ENCODE results near the gene TMEM38A.

TMEM38A gene

DNA sequence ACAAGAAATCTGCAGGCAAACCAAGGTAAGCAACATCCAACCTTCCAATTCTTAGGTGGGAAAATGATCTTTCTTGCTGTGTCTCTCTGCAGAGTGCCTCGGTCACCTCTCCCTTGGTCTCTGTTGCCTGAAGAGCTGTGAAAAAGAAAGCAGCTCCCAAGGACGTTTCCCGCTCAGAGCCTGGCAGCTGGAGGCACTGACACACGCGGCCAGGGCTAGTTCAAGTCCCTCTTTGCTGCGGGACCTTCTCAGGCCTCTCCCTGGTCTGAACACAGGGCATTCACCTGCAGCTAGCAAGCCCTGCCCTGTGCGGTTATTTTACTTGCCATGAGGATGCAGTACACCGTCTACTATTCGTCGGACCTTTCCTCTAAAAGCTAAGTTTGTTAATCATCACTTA is 36.7 kb upstream of the TMEM38A start:
- CTCF ChIA-PET, result interaction anchor here (0.7 to 1.7 kb wide), 8 partner anchors 9 to 157 kb away, joined by 3 to 4 read pairs (median 3); no protein-coding TSS in a partner anchor
- DNase-seq (ENCODE audit: extremely low spot score), result no peak
- TF ChIP-seq, protein P1, sequence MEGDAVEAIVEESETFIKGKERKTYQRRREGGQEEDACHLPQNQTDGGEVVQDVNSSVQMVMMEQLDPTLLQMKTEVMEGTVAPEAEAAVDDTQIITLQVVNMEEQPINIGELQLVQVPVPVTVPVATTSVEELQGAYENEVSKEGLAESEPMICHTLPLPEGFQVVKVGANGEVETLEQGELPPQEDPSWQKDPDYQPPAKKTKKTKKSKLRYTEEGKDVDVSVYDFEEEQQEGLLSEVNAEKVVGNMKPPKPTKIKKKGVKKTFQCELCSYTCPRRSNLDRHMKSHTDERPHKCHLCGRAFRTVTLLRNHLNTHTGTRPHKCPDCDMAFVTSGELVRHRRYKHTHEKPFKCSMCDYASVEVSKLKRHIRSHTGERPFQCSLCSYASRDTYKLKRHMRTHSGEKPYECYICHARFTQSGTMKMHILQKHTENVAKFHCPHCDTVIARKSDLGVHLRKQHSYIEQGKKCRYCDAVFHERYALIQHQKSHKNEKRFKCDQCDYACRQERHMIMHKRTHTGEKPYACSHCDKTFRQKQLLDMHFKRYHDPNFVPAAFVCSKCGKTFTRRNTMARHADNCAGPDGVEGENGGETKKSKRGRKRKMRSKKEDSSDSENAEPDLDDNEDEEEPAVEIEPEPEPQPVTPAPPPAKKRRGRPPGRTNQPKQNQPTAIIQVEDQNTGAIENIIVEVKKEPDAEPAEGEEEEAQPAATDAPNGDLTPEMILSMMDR (IDR thresholded peaks at IDR 0.05; ENCODE audit: control extremely low read depth, extremely low read depth, low read depth, missing control alignments), result no peak
- POLR2A ChIA-PET, result interaction anchor here (0.9 to 1.0 kb wide), 2 partner anchors 11 to 36 kb away, joined by 3 read pairs; no protein-coding TSS in a partner anchor

DNA sequence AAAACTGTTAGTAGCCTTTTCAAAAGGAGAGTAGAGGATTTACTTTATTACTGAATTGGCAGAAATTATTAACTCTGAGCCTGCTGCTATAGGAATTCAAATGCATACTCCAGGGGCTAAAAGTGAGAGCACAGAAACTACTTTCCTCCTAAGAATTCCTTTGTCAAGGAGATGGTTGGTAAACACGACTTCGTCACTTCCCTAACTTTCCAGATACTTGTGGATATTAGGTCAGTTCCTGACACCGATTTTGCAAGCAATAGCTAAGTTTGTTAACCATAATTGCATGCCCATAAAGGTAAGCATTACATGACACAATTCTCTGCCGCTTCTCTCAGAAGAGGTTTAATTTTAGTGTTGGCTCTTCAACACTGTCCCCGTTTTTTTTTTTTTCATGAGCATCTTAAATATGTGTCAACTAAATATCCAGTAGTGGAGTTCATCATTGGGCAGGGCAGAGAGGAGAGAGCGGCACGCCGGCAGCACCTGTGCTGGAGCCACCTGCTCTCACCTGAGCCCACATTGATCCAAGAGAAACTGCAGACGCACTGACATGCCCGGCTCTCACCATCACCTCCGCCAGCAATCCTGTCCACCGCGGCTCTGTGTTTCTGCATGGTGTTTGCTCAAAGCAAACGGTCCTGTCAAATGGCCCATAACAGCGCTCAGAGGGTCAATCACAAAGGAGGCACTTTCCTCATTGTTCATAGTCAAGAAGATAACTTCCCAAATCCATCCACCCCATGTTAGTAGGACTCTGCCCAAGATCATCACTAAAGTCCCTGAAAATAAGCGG is 35.6 kb upstream of the TMEM38A start:
- POLR2A ChIA-PET, result interaction anchor here (0.8 to 1.0 kb wide), 3 partner anchors 9 to 11 kb away, joined by 3 read pairs; no protein-coding TSS in a partner anchor
- no peak for DNase-seq (ENCODE audit: extremely low spot score)
- CTCF ChIA-PET, result interaction anchor here (0.9 to 1.7 kb wide), 7 partner anchors 8 to 98 kb away, joined by 3 to 5 read pairs (median 3); no protein-coding TSS in a partner anchor
- TF ChIP-seq, protein P1 (IDR thresholded peaks at IDR 0.05; ENCODE audit: control extremely low read depth, extremely low read depth, low read depth, missing control alignments), result no peak

DNA sequence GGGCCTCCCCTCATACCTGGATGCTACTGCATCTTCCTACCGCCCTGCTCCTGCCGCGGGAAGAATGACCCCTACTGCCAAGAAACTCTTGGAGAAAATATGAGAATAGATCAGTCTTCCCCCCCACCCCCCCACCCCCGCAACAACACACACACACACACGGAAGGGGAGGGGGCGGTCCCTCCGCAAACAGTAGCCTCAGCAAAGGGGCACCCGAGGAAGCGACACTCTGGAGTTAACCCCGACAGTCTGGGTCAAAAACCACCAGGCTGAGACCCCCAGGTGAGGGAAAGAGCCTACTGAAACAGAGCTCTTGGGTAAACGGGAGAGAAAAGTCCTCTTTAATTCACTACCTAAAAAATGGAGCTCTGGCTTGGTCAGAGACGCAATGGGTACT is 34.1 kb upstream of the TMEM38A start:
- TF ChIP-seq, protein P1 (IDR thresholded peaks at IDR 0.05; ENCODE audit: control extremely low read depth, extremely low read depth, low read depth, missing control alignments), result no peak
- ChIA-PET CTCF (interaction anchor here (0.9 to 2.3 kb wide), 6 partner anchors 9 to 47 kb away, joined by 3 to 8 read pairs (median 4); no protein-coding TSS in a partner anchor), POLR2A (interaction anchor here (0.8 to 2.8 kb wide), 3 partner anchors 8 to 494 kb away, joined by 4 to 14 read pairs (median 4); partner anchors contain the start of genes SMIM7 and TMEM38A)
- DNase-seq (ENCODE audit: extremely low spot score), result no peak

DNA sequence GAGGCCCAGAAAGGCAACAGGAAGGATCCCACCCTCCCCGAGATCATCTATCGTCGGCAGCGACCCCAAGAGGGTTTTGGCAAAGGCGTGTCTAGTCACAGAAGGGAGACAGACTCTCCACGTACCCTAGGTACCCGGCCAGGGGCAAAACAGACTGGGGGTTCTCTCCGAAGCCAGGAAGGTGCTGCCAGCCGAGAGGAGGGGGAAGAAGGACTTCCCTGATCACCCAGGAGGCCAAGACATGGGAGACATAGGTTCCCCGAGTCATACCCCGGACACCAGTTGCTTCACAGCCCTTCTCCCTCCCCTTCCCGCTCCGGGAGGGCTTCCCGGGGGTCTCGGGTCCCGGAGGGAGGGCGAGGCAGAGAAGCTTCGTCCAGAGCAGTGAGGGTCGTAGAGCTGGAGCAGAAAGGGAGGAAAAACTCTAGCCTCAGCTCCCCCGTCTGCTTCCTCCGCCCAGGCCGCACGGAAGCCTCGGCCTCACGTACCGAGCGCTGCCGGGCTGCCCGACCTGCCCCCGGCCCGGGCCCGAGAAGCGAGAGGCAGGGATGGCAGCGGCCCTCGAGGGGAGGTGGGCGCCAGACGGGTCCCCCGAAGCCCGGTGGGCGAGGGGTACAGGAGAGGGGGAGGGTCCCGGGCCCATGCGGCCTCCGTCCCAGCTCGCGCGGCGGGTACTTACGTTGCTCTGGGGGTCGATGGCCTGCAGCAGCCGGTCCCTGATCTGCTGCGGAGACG is 33.6 kb upstream of the TMEM38A start:
- TF ChIP-seq, protein P1 (IDR thresholded peaks at IDR 0.05; ENCODE audit: control extremely low read depth, extremely low read depth, low read depth, missing control alignments), result no peak
- ChIA-PET POLR2A (interaction anchor here (0.9 to 2.8 kb wide), 5 partner anchors 9 to 40 kb away, joined by 3 to 14 read pairs (median 6); partner anchors contain the start of genes SMIM7 and TMEM38A), CTCF (interaction anchor here (0.7 to 2.3 kb wide), 7 partner anchors 9 to 186 kb away, joined by 3 to 8 read pairs (median 4); no protein-coding TSS in a partner anchor)
- DNase-seq (ENCODE audit: extremely low spot score), result no peak

DNA sequence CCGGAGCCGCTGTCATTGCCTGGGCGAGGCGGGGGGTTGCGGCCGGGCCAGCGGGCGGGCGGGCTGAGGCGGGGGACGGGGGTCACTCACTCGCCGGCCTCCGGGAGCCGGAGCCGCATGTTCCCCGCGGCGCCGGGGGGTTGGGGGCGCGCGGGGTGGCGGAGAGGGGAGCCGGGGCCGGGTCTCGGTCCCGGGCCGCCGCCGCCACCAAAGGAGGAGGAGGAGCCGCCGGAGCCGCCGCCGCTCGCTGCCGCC is 33.1 kb upstream of the TMEM38A start:
- TF ChIP-seq, protein P1 (IDR thresholded peaks at IDR 0.05; ENCODE audit: control extremely low read depth, extremely low read depth, low read depth, missing control alignments), result no peak
- CTCF ChIA-PET, result interaction anchor here (0.7 to 2.3 kb wide), 5 partner anchors 10 to 186 kb away, joined by 3 to 8 read pairs (median 4); no protein-coding TSS in a partner anchor
- POLR2A ChIA-PET, result interaction anchor here (0.6 to 2.8 kb wide), 5 partner anchors 10 to 40 kb away, joined by 3 to 14 read pairs (median 6); partner anchors contain the start of genes SMIM7 and TMEM38A
- DNase-seq (ENCODE audit: extremely low spot score), result no peak

Measured in GM10248 (cell line).